Left ventricle myocardium inferior (tissue), 1 donor: ENCODE data around the gene ST6GALNAC2. TPM values are rescaled to one million over a fixed set of nuclear protein-coding genes. Genes with fewer than 3 reads are reported as not detected.

Experiments used
- DNase-seq: peaks from one replicate; pipeline ENCODE4 v3.0.0-alpha.2; 2020
- H3K27ac ChIP-seq: fragments of 200-600 bp; replicated peaks from 2 replicates; pipeline ENCODE4 v1.8.0; 2021
- H3K27me3 ChIP-seq: fragments of 200-600 bp; 2 replicates; pipeline ENCODE4 v1.8.0; 2021; ENCODE audit warnings: low read depth
- H3K36me3 ChIP-seq: fragments of 200-600 bp; 2 replicates; pipeline ENCODE4 v1.8.0; 2021
- H3K4me1 ChIP-seq: fragments of 200-600 bp; 2 replicates; pipeline ENCODE4 v1.8.0; 2021
- H3K4me3 ChIP-seq: fragments of 200-600 bp; 2 replicates; pipeline ENCODE4 v1.8.0; 2021; ENCODE audit warnings: mild to moderate bottlenecking, moderate library complexity
- H3K9me3 ChIP-seq: fragments of 200-600 bp; replicated peaks from 2 replicates; pipeline ENCODE4 v1.8.0; 2021
- CTCF ChIP-seq: fragments of 200-600 bp; IDR thresholded peaks from 2 replicates; pipeline ENCODE4 v1.8.0; 2021; ENCODE audit warnings: antibody characterized with exemption, mild to moderate bottlenecking, borderline replicate concordance
- intact Hi-C: fragments of 100-400 bp; cut with micrococcal nuclease; formaldehyde crosslinking; loops from one replicate; pipeline ENCODE4 v1.11.0; 2022
- total RNA-seq: library from RNA; stranded (reverse); fragmentation: NEBNext Ultra II Directional; extraction: Animal tissue kit (Norgen Biotek cat#: 25700); gene quantifications from one replicate; pipeline ENCODE4 v1.2.1, GENCODE V29; 2021
- donor health status: DM: no; HTN: yes; CAD: no; lungs with severe emphysema.

The ST6GALNAC2 gene
- total RNA-seq, 1 donor from 2014 or later = 4.3 TPM

DNA sequence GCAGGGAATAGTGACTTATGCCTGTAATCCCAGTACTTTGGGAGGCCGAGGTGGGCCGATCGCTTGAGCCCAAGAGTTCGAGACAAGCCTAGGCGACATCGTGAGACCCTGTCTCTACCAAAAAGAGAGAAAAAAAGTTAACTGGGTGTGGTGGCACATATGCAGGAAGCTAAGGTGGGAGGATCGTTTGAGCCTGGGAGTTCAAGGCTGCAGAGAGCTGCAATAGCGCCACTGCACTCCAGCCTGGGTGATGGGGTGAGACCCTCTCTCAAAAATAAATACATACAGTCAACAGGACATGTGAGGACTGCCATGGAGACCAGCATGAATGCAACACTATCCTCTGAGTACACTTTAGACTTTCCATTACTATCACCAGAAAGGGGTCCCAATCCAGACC is 15.4 kb upstream of the ST6GALNAC2 start:
- peak overlapping the region; percentile 2 for H3K27ac ChIP-seq
- peaks cover 14% of the 10 kb centered on the region for H3K4me1 ChIP-seq
- no peaks in the 10 kb centered on the region for H3K36me3 ChIP-seq
- no peaks in the 10 kb centered on the region for H3K9me3 ChIP-seq
- TF ChIP-seq CTCF = no peak
- no peak for DNase-seq
- no peak overlapping the region for H3K4me3 ChIP-seq
- intact Hi-C loops = no loop called here
- no peaks in the 10 kb centered on the region for H3K27me3 ChIP-seq

- DNase-seq = no peak
- H3K4me3 ChIP-seq = no peak overlapping the region
- no peaks in the 10 kb centered on the region for H3K9me3 ChIP-seq
- no peak for TF ChIP-seq CTCF
- intact Hi-C loops = no loop called here
- H3K27me3 ChIP-seq = no peaks in the 10 kb centered on the region
- peaks cover 14% of the 10 kb centered on the region for H3K4me1 ChIP-seq
- H3K36me3 ChIP-seq = no peaks in the 10 kb centered on the region
- peak overlapping the region; percentile 30 for H3K27ac ChIP-seq
These were observed 14.2 kb upstream of the ST6GALNAC2 start for GRCh38 chr17:76599694-76600460.

DNA sequence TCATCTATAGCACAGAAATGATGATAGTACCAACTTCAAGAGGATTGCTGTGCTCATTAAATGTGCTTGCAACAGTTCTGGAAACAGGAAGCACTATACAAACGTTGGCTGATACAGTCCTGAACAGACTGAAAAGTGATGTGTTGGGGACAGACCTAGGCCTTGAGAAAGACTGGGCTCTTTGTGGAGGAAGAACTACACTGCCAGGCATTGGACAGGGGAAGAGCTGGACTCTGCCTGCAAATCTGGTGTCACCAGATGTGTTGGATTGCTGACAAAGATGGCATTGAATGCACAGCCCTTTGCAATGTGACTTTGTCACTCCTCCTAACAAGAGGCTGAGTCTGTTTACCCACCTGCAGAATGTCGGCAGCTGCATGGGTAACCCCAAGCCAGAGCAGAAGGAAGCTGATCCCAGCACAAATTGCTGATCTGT is 12.4 kb upstream of the ST6GALNAC2 start:
- intact Hi-C loops = no loop called here
- TF ChIP-seq CTCF = no peak
- Histone ChIP-seq H3K27ac (no peak overlapping the region), H3K9me3 (no peaks in the 10 kb centered on the region), H3K4me3 (no peak overlapping the region), H3K27me3 (no peaks in the 10 kb centered on the region), H3K4me1 (peaks cover 14% of the 10 kb centered on the region), H3K36me3 (no peaks in the 10 kb centered on the region)
- DNase-seq = no peak

- Histone ChIP-seq H3K4me1 (peaks cover 14% of the 10 kb centered on the region), H3K36me3 (no peaks in the 10 kb centered on the region), H3K27me3 (no peaks in the 10 kb centered on the region), H3K9me3 (no peaks in the 10 kb centered on the region), H3K4me3 (no peak overlapping the region), H3K27ac (no peak overlapping the region)
- intact Hi-C loops = no loop called here
- DNase-seq = no peak
- TF ChIP-seq CTCF = no peak
These were observed 11.7 kb upstream of the ST6GALNAC2 start for GRCh38 chr17:76597156-76598003.

DNA sequence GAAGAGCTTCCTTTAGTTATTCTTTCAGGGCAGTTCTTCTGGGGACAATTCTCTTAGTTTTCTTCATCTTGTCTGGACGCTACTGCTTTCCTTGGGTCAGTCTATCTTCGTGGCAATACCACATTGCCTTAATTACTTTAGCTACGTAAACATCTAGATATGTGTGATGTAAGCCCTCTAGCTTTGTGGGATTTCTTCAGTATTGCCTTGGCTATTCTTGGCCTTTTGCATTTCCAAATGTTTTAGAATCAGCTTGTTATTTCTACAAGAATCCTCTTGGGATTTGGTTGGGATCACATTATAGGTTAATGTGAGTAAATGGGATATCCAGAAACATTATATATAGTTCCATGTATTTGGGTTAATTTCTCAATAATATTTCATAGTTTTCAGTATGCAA is 9.0 kb upstream of the ST6GALNAC2 start:
- Histone ChIP-seq H3K27me3 (peaks cover 8% of the 10 kb centered on the region), H3K4me1 (no peaks in the 10 kb centered on the region), H3K4me3 (no peak overlapping the region), H3K9me3 (no peaks in the 10 kb centered on the region), H3K27ac (no peak overlapping the region), H3K36me3 (no peaks in the 10 kb centered on the region)
- DNase-seq = no peak
- no peak for TF ChIP-seq CTCF
- intact Hi-C loops = no loop called here
